ENCODE results near the gene ANKRA2. TPM values are rescaled to one million over a fixed set of nuclear protein-coding genes. Genes with fewer than 3 reads are reported as not detected.
A peak's percentile ranks its signal among the peaks of the same experiment; 100 is the strongest.

The ANKRA2 gene
- total RNA-seq, 4 donors from 2014 or later = 18.1 to 28.2 (median 23.0) TPM

GRCh38 chr5:73552642-73553041, 12.8 kb downstream of the ANKRA2 start:
- H3K4me1 ChIP-seq = no peaks in the 10 kb centered on the region
- TF ChIP-seq POLR2A (IDR thresholded peaks at IDR 0.05; ENCODE audit: low read depth) (no peak), CTCF (IDR thresholded peaks at IDR 0.05) (no peak), POLR2AphosphoS5 (IDR thresholded peaks at IDR 0.05) (no peak), EP300 (IDR thresholded peaks at IDR 0.05) (no peak)
- no peaks in the 10 kb centered on the region for H3K9me3 ChIP-seq
- DNase-seq (ENCODE audit: extremely low spot score) = no peak
- H3K27me3 ChIP-seq = no peaks in the 10 kb centered on the region
- H3K27ac ChIP-seq (replicated peaks in 1 of 4) = no peak overlapping the region
- H3K36me3 ChIP-seq = peaks cover 37 to 69% (median 50%) of the 10 kb centered on the region in 4 donors
- intact Hi-C loops (cut with DNase I) = no loop called here
- no peak overlapping the region for H3K4me3 ChIP-seq

- no peak for TF ChIP-seq CTCF (IDR thresholded peaks at IDR 0.05)
- no peak for TF ChIP-seq EP300 (IDR thresholded peaks at IDR 0.05)
- TF ChIP-seq POLR2A (IDR thresholded peaks at IDR 0.05; ENCODE audit: low read depth) = no peak
- TF ChIP-seq POLR2AphosphoS5 (IDR thresholded peaks at IDR 0.05) = no peak
- no peak overlapping the region for H3K4me3 ChIP-seq
- DNase-seq (ENCODE audit: extremely low spot score) = no peak
- intact Hi-C loops (cut with DNase I) = no loop called here
- H3K4me1 ChIP-seq = peaks cover 0 to 1% (median 0%) of the 10 kb centered on the region in 4 donors
- H3K27me3 ChIP-seq = no peaks in the 10 kb centered on the region
- no peak overlapping the region for H3K27ac ChIP-seq (replicated peaks in 1 of 4)
- H3K9me3 ChIP-seq = no peaks in the 10 kb centered on the region
- peaks cover 18 to 43% (median 33%) of the 10 kb centered on the region in 4 donors for H3K36me3 ChIP-seq
- WGBS = 84% methylated on average over 1 of the region's 1 CpG
These were observed 15.4 kb downstream of the ANKRA2 start for GRCh38 chr5:73550016-73550415.

- DNase-seq (ENCODE audit: extremely low spot score) = no peak
- peaks cover 0 to 1% (median 0%) of the 10 kb centered on the region in 4 donors for H3K36me3 ChIP-seq
- H3K27me3 ChIP-seq = no peaks in the 10 kb centered on the region
- 92% methylated on average over 1 of the region's 1 CpG for WGBS
- H3K27ac ChIP-seq (replicated peaks in 1 of 4) = no peak overlapping the region
- intact Hi-C loops (cut with DNase I) = no loop called here
- no peak overlapping the region for H3K4me3 ChIP-seq
- no peaks in the 10 kb centered on the region for H3K9me3 ChIP-seq
- TF ChIP-seq POLR2AphosphoS5 (IDR thresholded peaks at IDR 0.05) = no peak
- no peak for TF ChIP-seq CTCF (IDR thresholded peaks at IDR 0.05)
- no peak for TF ChIP-seq EP300 (IDR thresholded peaks at IDR 0.05)
- no peak for TF ChIP-seq POLR2A (IDR thresholded peaks at IDR 0.05; ENCODE audit: low read depth)
- peaks cover 8 to 21% (median 20%) of the 10 kb centered on the region in 4 donors for H3K4me1 ChIP-seq
These were observed 20.0 kb downstream of the ANKRA2 start for GRCh38 chr5:73545403-73545779.

GRCh38 chr5:73544429-73545402, 20.7 kb downstream of the ANKRA2 start:
- Histone ChIP-seq H3K27ac (replicated peaks in 1 of 4) (no peak overlapping the region), H3K27me3 (no peaks in the 10 kb centered on the region), H3K4me3 (no peak overlapping the region), H3K36me3 (no peaks in the 10 kb centered on the region), H3K4me1 (peaks cover 8 to 21% (median 20%) of the 10 kb centered on the region in 4 donors), H3K9me3 (no peaks in the 10 kb centered on the region)
- 84% methylated on average over 9 of the region's 9 CpGs for WGBS
- intact Hi-C loops (cut with DNase I) = no loop called here
- TF ChIP-seq POLR2AphosphoS5 (IDR thresholded peaks at IDR 0.05) (no peak), POLR2A (IDR thresholded peaks at IDR 0.05; ENCODE audit: low read depth) (no peak)
- DNase-seq (ENCODE audit: extremely low spot score) = no peak

GRCh38 chr5:73542020-73542419, 23.4 kb downstream of the ANKRA2 start:
- H3K9me3 ChIP-seq = no peaks in the 10 kb centered on the region
- H3K27me3 ChIP-seq = no peaks in the 10 kb centered on the region
- intact Hi-C loops (cut with DNase I) = no loop called here
- H3K4me1 ChIP-seq = peaks cover 8 to 28% (median 22%) of the 10 kb centered on the region in 4 donors
- H3K27ac ChIP-seq (replicated peaks in 1 of 4) = peak overlapping the region; percentile 42 to 68 (median 60)
- TF ChIP-seq POLR2AphosphoS5 (IDR thresholded peaks at IDR 0.05) (no peak), CTCF (IDR thresholded peaks at IDR 0.05) (no peak)
- H3K4me3 ChIP-seq = no peak overlapping the region
- WGBS = 30% methylated on average over 4 of the region's 4 CpGs
- H3K36me3 ChIP-seq = no peaks in the 10 kb centered on the region
- no peak for DNase-seq (ENCODE audit: extremely low spot score)
